MM.1S (cell line): ENCODE measurements around the gene KCTD2.

Source experiments
- EZH2 ChIP-seq: fragments of 300-600 bp; sonication (generic); optimal IDR thresholded peaks from 2 replicates; pipeline ENCODE3; 2017; ENCODE audit warnings: low read depth, mild to moderate bottlenecking, antibody characterized with exemption, low read length, mixed read lengths
- TF ChIP-seq, protein P1 (sequence below): fragments of 300-600 bp; sonication (generic); IDR thresholded peaks from 2 replicates; pipeline ENCODE4 v1.5.1; 2016; ENCODE audit warnings: antibody characterized with exemption, low read length, mixed read lengths

DNA sequence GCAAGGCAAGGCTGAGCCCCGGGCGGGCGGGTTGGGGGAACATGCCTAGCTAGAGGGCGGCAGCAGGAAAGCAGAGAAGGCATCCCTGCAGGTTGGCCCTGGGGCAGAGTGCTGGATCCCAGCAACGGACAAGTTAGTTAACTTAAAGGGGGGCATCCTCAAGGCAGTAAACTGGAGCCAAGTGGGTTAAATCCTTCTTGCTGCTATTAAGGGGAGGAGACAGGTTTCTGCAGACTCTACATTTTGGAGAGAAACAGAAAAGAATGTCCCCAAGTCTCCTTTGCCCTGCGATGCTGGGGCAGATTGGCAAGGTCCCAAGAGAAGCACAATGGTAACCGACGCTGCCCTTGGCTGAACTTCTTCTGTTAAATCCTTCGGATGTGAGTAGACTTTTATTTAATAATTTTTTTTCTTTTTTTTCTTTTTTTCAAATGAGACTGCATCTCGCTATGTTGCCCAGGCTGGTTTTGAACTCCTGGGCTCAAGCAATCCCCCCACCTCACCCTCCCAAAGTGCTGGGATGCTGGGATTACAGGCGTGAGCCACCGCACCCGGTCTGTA is 14.2 kb upstream of the KCTD2 start:
- TF ChIP-seq, protein P1, sequence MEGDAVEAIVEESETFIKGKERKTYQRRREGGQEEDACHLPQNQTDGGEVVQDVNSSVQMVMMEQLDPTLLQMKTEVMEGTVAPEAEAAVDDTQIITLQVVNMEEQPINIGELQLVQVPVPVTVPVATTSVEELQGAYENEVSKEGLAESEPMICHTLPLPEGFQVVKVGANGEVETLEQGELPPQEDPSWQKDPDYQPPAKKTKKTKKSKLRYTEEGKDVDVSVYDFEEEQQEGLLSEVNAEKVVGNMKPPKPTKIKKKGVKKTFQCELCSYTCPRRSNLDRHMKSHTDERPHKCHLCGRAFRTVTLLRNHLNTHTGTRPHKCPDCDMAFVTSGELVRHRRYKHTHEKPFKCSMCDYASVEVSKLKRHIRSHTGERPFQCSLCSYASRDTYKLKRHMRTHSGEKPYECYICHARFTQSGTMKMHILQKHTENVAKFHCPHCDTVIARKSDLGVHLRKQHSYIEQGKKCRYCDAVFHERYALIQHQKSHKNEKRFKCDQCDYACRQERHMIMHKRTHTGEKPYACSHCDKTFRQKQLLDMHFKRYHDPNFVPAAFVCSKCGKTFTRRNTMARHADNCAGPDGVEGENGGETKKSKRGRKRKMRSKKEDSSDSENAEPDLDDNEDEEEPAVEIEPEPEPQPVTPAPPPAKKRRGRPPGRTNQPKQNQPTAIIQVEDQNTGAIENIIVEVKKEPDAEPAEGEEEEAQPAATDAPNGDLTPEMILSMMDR: no peak
- TF ChIP-seq EZH2: no peak
